HepG2 (cell line): ENCODE data around the gene USP14. TPM values are rescaled to one million over a fixed set of nuclear protein-coding genes. Genes with fewer than 3 reads are reported as not detected.

Source experiments
- ATAC-seq: fragments of 200-7000 bp; cut with Tn5 transposase; 3 replicates; pipeline ENCODE4 v1.9.1; 2020; ENCODE audit warnings: mild to moderate bottlenecking, moderate library complexity
- Bru-seq: library from RNA; stranded (reverse); fragments of 400-500 nt; gene quantifications from one replicate; lab custom pipeline; 2021; lab: Mats Ljungman, UMichigan
- BruChase-seq, 2 experiments: library from RNA; stranded (reverse); fragments of 400-500 nt; gene quantifications; one replicate each; lab custom pipeline; 2021; lab: Mats Ljungman, UMichigan
- BruUV-seq: library from RNA; stranded (reverse); fragments of 400-500 nt; replicated peaks from 2 replicates; lab custom pipeline; 2021; lab: Mats Ljungman, UMichigan
- CTCF ChIA-PET: fragments of 300-600 bp; formaldehyde crosslinking; extraction: SDS; loops from one replicate; lab custom pipeline; 2021; ENCODE audit warnings: low total read pairs, inconsistent platforms, low intra/inter-chr PET ratio; lab: Yijun Ruan, JAX
- POLR2A ChIA-PET: fragments of 350-600 bp; sonication (Branson Sonifier 250); formaldehyde crosslinking; loops from one replicate; lab custom pipeline; 2020; ENCODE audit warnings: antibody characterized with exemption, inconsistent platforms; lab: Yijun Ruan, JAX
- DNase-seq: peaks from one replicate; pipeline ENCODE4 v3.0.0-alpha.2; 2015; ENCODE audit warnings: low spot score
- FAIRE-seq: peaks from 3 replicates; lab custom pipeline; 2011; peaks lifted over from hg19 to GRCh38; lab: Jason Lieb, UNC
- H2AFZ ChIP-seq: one replicate; pipeline ENCODE4 v1.6.1; 2011; ENCODE audit warnings: low read length, inconsistent platforms
- H3K27ac ChIP-seq: fragments of 300-600 bp; 3 replicates; pipeline ENCODE4 v1.8.0; 2011; ENCODE audit warnings: mixed run types, mild to moderate bottlenecking, mixed read lengths, low read length, inconsistent platforms; ENCODE audit not compliant: insufficient read depth; ENCODE audit errors: extremely low read length
- H3K27me3 ChIP-seq, 2 experiments: fragments of 200-600 bp in 1 of 2; 2 replicates in 1 of 2; 3 replicates in 1 of 2; pipeline versions ENCODE4 v1.6.0 to v1.8.0; 2011; ENCODE audit warnings: low read length in 2 of 2, mild to moderate bottlenecking in 2 of 2, moderate library complexity in 2 of 2, inconsistent platforms in 1 of 2; ENCODE audit not compliant: insufficient read depth in 2 of 2, control insufficient read depth in 1 of 2
- H3K36me3 ChIP-seq, 2 experiments: fragments of 200-600 bp in 1 of 2; replicated peaks in 1 of 2; 2 replicates in 1 of 2; 3 replicates in 1 of 2; pipeline versions ENCODE4 v1.5.1 to v1.8.0; 2011; ENCODE audit warnings: low read length in 2 of 2, inconsistent platforms in 1 of 2; ENCODE audit not compliant: insufficient read depth in 2 of 2, control insufficient read depth in 1 of 2
- H3K4me1 ChIP-seq: 2 replicates; pipeline ENCODE4 v1.5.1; 2012; ENCODE audit warnings: low read length, inconsistent platforms; ENCODE audit not compliant: insufficient read depth
- H3K4me2 ChIP-seq: 2 replicates; pipeline ENCODE4 v1.6.0; 2011; ENCODE audit warnings: low read depth, low read length, inconsistent platforms
- H3K4me3 ChIP-seq, 3 experiments: fragments of 200-600 bp in 1 of 3; sonication (generic), shearing (Covaris generic) in 1 of 3; replicated peaks in 1 of 3; 2 replicates each; pipeline ENCODE4 v1.5.1; 2011 to 2016; ENCODE audit warnings: low read length in 3 of 3, inconsistent platforms in 2 of 3, low read depth in 2 of 3, mild to moderate bottlenecking in 2 of 3, control low read depth in 1 of 3, mixed read lengths in 1 of 3; ENCODE audit not compliant: insufficient read depth in 1 of 3
- H3K79me2 ChIP-seq: one replicate; pipeline ENCODE4 v1.6.1; 2011; ENCODE audit warnings: low read length, inconsistent platforms; ENCODE audit not compliant: insufficient read depth
- H3K9ac ChIP-seq: 2 replicates; pipeline ENCODE4 v1.6.0; 2011; ENCODE audit warnings: mild to moderate bottlenecking, low read depth, low read length, inconsistent platforms; ENCODE audit not compliant: insufficient read depth
- H3K9me3 ChIP-seq: 2 replicates; pipeline ENCODE4 v1.5.1; 2012; ENCODE audit warnings: mild to moderate bottlenecking, low read length
- H4K20me1 ChIP-seq: 2 replicates; pipeline ENCODE4 v1.6.0; 2011; ENCODE audit warnings: inconsistent platforms, mild to moderate bottlenecking, low read length, moderate library complexity; ENCODE audit not compliant: insufficient read depth
- FOXP1 ChIP-seq, 2 experiments: fragments of 450-650 bp in 1 of 2; IDR thresholded peaks; 2 replicates each; pipeline ENCODE4 v1.6.1; 2017 to 2018; ENCODE audit warnings: antibody characterized with exemption in 1 of 2
- MIER2 ChIP-seq: IDR thresholded peaks from 2 replicates; pipeline ENCODE4 v1.6.1; 2016; ENCODE audit warnings: missing biosample characterization, missing genetic modification reagents
- PCBP1 ChIP-seq: fragments of 200-400 bp; formaldehyde crosslinking; IDR thresholded peaks from 2 replicates; pipeline ENCODE4 v1.6.1; 2017; ENCODE audit warnings: mild to moderate bottlenecking, low read depth, low read length, borderline replicate concordance
- PITX1 ChIP-seq: sonication (generic); formaldehyde crosslinking; IDR thresholded peaks from 2 replicates; pipeline ENCODE4 v1.5.1; 2020; ENCODE audit warnings: mild to moderate bottlenecking, missing genetic modification reagents
- RAD51 ChIP-seq: fragments of 450-650 bp; IDR thresholded peaks from 2 replicates; pipeline ENCODE4 v1.6.1; 2016; ENCODE audit warnings: borderline replicate concordance
- SNAI1 ChIP-seq: sonication (generic); formaldehyde crosslinking; IDR thresholded peaks from 2 replicates; pipeline ENCODE4 v1.5.0; 2020; ENCODE audit warnings: mild to moderate bottlenecking, missing genetic modification reagents, borderline replicate concordance
- SRSF9 ChIP-seq: fragments of 200-400 bp; formaldehyde crosslinking; IDR thresholded peaks from 2 replicates; pipeline ENCODE4 v1.6.1; 2018; ENCODE audit warnings: borderline replicate concordance, mild to moderate bottlenecking, low read depth, low read length; ENCODE audit not compliant: insufficient read depth, poor library complexity, severe bottlenecking
- ZNF329 ChIP-seq: sonication (generic); formaldehyde crosslinking; IDR thresholded peaks from 2 replicates; pipeline ENCODE4 v1.9.0; 2021; ENCODE audit warnings: low read depth, mild to moderate bottlenecking, missing genetic modification reagents
- ZNF484 ChIP-seq: sonication (generic); formaldehyde crosslinking; IDR thresholded peaks from 2 replicates; pipeline ENCODE4 v1.5.1; 2020; ENCODE audit warnings: mild to moderate bottlenecking, low read depth, missing genetic modification reagents, borderline replicate concordance
- ZNF550 ChIP-seq: sonication (generic); formaldehyde crosslinking; IDR thresholded peaks from 2 replicates; pipeline ENCODE4 v1.4.0; 2020; ENCODE audit warnings: mild to moderate bottlenecking, missing genetic modification reagents, borderline replicate concordance
- ZNF605 ChIP-seq: sonication (generic); formaldehyde crosslinking; IDR thresholded peaks from 2 replicates; pipeline ENCODE4 v1.8.0; 2022; ENCODE audit warnings: mild to moderate bottlenecking, missing genetic modification reagents
- WGBS: methylation state at CpG from one replicate; pipeline ENCODE4 v1.1.6; 2017; ENCODE audit warnings: low lambda C conversion rate; 5-methylcytosine and 5-hydroxymethylcytosine counted together
- in situ Hi-C: cut with HindIII; loops from 2 replicates; pipeline ENCODE4 v1.10.0; 2017; ENCODE audit warnings: low pct_unique_long_range_greater_than_20kb; ENCODE audit not compliant: extremely low pct_ligation_motif_present
- intact Hi-C: fragments of 100-400 bp; cut with micrococcal nuclease; formaldehyde crosslinking; loops from one replicate; pipeline ENCODE4 v1.10.0; 2022; ENCODE audit not compliant: unreplicated experiment
- long read RNA-seq, 2 experiments: library from RNA in 1 of 2; library from polyadenylated mRNA in 1 of 2; stranded (forward) in 1 of 2; unstranded in 1 of 2; transcript quantifications; one replicate each; pipeline ENCODE4 v2.0.0, GENCODE V29; 2019 to 2022
- polyA minus RNA-seq, 3 experiments: library from RNA; depleted of rRNA, polyadenylated mRNA; stranded (reverse); fragments of >200 nt; gene quantifications; 2 replicates each; pipeline ENCODE4 v1.2.3, GENCODE V29; 2011; ENCODE audit warnings: low replicate concordance in 1 of 3
- polyA plus RNA-seq, 8 experiments: library from polyadenylated mRNA; depleted of rRNA in 3 of 8; stranded (reverse) in 7 of 8; unstranded in 1 of 8; fragments of >200 nt; fragmentation: Illumina TruSeq in 4 of 8; extraction: Trizol in 4 of 8; gene quantifications; 2 replicates each; pipeline versions ENCODE4 v1.2.1 to v1.2.3, GENCODE V29; 2011 to 2016; ENCODE audit warnings: low read depth in 4 of 8, missing spikeins in 1 of 8, mixed read lengths in 1 of 8; ENCODE audit not compliant: insufficient read depth in 1 of 8
- total RNA-seq, 5 experiments: library from RNA; depleted of rRNA; stranded (reverse); fragments of >200 nt; fragmentation: Illumina TruSeq; extraction: Trizol; gene quantifications; 2 replicates each; pipeline ENCODE4 v1.2.3, GENCODE V29; 2016; ENCODE audit warnings: low read depth in 1 of 5
- TF ChIP-seq, protein P1 (sequence below): sonication (generic); formaldehyde crosslinking; conservative IDR thresholded peaks from 2 replicates; pipeline ENCODE4 v1.4.0; 2020; ENCODE audit warnings: mild to moderate bottlenecking, missing genetic modification reagents, moderate library complexity

Gene USP14
- total RNA-seq (2016; rRNA removed; fragmentation: Illumina TruSeq; extraction: Trizol): 16.6 and 57.4 TPM in 2 replicates
- total RNA-seq (2016; cell fraction: cytosol; rRNA removed; fragmentation: Illumina TruSeq; extraction: Trizol; ENCODE audit: low read depth): 38.3 and 42.6 TPM in 2 replicates
- 14.9 and 54.3 TPM in 2 replicates for total RNA-seq (2016; cell fraction: insoluble cytoplasmic fraction; rRNA removed; fragmentation: Illumina TruSeq; extraction: Trizol)
- 17.5 and 20.3 TPM in 2 replicates for total RNA-seq (2016; cell fraction: membrane; rRNA removed; fragmentation: Illumina TruSeq; extraction: Trizol)
- 31.7 and 37.4 TPM in 2 replicates for total RNA-seq (2016; cell fraction: nucleus; rRNA removed; fragmentation: Illumina TruSeq; extraction: Trizol)
- polyA plus RNA-seq (2011; rRNA removed): 10.7 and 14.7 TPM in 2 replicates
- polyA plus RNA-seq (2011; cell fraction: cytosol; rRNA removed): 4.1 and 7.6 TPM in 2 replicates
- polyA plus RNA-seq (2011; cell fraction: nucleus; rRNA removed): 10.2 and 11.9 TPM in 2 replicates
- polyA plus RNA-seq (2012): 30.6 and 36.5 TPM in 2 replicates
- 6.5 and 6.6 TPM in 2 replicates for polyA plus RNA-seq (2016; cell fraction: cytosol; fragmentation: Illumina TruSeq; extraction: Trizol; ENCODE audit: low read depth)
- polyA plus RNA-seq (2016; cell fraction: insoluble cytoplasmic fraction; fragmentation: Illumina TruSeq; extraction: Trizol; ENCODE audit: low read depth): 76.5 and 77.5 TPM in 2 replicates
- 13.3 and 14.6 TPM in 2 replicates for polyA plus RNA-seq (2016; cell fraction: membrane; fragmentation: Illumina TruSeq; extraction: Trizol; ENCODE audit: low read depth)
- 60.5 and 65.0 TPM in 2 replicates for polyA plus RNA-seq (2016; cell fraction: nucleus; fragmentation: Illumina TruSeq; extraction: Trizol; ENCODE audit: insufficient read depth, low read depth)
- 5.4 and 7.6 TPM in 2 replicates for polyA minus RNA-seq (2011; rRNA and poly(A)+ RNA removed; ENCODE audit: low replicate concordance)
- 19.3 and 25.3 TPM in 2 replicates for polyA minus RNA-seq (2011; cell fraction: cytosol; rRNA and poly(A)+ RNA removed)
- polyA minus RNA-seq (2011; cell fraction: nucleus; rRNA and poly(A)+ RNA removed): 29.3 and 32.4 TPM in 2 replicates
- Bru-seq, nascent RNA: percentile 87 among the genes with signal in this experiment
- BruChase-seq, experiment 1, labeled RNA remaining after a 6-hour chase: percentile 86 among the genes with signal in this experiment
- BruChase-seq, experiment 2, labeled RNA remaining after a 2-hour chase: percentile 87 among the genes with signal in this experiment
- long read RNA-seq, experiment 1, full-length matches to known transcripts: 33 of 46 reads
- long read RNA-seq, experiment 1, partial matches to known transcripts: 7 of 46 reads
- long read RNA-seq, experiment 1, other reads (novel, unspliced or antisense): 6 of 46 reads
- long read RNA-seq, experiment 2, full-length matches to known transcripts: 15 of 77 reads
- long read RNA-seq, experiment 2, partial matches to known transcripts: 22 of 77 reads
- long read RNA-seq, experiment 2, other reads (novel, unspliced or antisense): 40 of 77 reads

DNA sequence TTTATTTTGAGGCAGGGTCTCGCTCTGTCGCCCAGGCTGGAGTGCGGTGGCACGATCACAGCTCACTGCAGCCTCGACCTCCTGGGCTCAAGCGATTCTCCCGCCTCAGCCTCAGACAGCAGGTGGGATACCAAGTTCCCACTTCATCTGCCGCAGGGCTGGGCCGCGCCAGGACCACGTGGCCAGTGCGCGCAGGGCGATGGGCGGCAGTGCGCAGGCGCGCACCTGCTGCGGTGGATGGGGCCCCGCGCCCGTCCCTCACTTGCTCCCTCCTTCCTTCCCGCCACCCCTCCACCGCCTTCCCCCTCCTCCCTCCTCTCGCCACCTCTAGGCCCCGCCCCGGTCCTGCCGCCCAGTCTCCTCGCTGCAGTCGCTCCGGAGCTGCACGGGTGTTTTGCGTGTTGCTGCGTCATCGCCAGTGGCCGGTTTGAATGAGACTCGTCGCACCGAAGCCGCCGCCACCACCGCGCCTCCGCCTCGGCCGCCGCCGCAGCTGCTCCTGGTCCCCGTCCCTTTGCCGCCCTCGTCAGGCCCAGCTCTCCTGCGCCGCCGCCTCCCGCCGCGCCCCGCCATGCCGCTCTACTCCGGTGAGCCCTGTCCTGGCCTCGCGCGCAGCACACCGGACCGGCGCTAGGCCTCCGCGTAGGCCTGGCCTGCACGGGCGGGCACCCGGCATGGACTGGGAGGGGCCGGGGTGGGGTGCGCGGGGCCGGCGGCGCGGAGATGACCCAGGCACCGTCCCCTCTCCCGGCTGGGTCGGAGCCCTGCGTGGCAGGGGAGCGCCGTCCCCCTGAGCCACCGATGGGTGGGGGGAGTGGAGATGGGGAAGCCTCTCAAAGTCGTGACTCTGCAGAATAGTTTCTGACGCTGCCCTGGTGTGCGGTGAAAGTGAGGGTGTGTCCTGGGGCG lies at the start of gene USP14:
Gene USP14 (plus strand): TSS at position 430 of the 909 bp plus-strand sequence. CDS start 142 bp downstream, at position 572.
- POLR2A ChIA-PET: interaction anchor here (0.7 to 1.6 kb wide), 5 partner anchors 22 to 545 kb away, joined by 3 to 8 read pairs (median 4); partner anchors contain the start of gene THOC1
- in situ Hi-C loops: no loop called here
- peak; percentile 59 for FAIRE-seq
- TF ChIP-seq ZNF484 (CRISPR knock-in tag): peak; percentile 85; the same call in 1 of the 2 replicates
- peak; percentile 82; the same call in 1 of the 2 replicates for TF ChIP-seq ZNF550 (CRISPR knock-in tag)
- no peak for TF ChIP-seq SRSF9
- 0 out of 2 replicates have a peak, but pooled peaks have one; percentile 47 for TF ChIP-seq PCBP1
- TF ChIP-seq, protein P1, sequence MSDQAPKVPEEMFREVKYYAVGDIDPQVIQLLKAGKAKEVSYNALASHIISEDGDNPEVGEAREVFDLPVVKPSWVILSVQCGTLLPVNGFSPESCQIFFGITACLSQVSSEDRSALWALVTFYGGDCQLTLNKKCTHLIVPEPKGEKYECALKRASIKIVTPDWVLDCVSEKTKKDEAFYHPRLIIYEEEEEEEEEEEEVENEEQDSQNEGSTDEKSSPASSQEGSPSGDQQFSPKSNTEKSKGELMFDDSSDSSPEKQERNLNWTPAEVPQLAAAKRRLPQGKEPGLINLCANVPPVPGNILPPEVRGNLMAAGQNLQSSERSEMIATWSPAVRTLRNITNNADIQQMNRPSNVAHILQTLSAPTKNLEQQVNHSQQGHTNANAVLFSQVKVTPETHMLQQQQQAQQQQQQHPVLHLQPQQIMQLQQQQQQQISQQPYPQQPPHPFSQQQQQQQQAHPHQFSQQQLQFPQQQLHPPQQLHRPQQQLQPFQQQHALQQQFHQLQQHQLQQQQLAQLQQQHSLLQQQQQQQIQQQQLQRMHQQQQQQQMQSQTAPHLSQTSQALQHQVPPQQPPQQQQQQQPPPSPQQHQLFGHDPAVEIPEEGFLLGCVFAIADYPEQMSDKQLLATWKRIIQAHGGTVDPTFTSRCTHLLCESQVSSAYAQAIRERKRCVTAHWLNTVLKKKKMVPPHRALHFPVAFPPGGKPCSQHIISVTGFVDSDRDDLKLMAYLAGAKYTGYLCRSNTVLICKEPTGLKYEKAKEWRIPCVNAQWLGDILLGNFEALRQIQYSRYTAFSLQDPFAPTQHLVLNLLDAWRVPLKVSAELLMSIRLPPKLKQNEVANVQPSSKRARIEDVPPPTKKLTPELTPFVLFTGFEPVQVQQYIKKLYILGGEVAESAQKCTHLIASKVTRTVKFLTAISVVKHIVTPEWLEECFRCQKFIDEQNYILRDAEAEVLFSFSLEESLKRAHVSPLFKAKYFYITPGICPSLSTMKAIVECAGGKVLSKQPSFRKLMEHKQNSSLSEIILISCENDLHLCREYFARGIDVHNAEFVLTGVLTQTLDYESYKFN (CRISPR knock-in tag): peak; percentile 29
- TF ChIP-seq MIER2: 0 out of 2 replicates have a peak, but pooled peaks have one; percentile 76
- TF ChIP-seq ZNF329 (CRISPR knock-in tag): peak; percentile 87
- TF ChIP-seq PITX1 (CRISPR knock-in tag): peak; percentile 37; the same call in 1 of the 2 replicates
- TF ChIP-seq FOXP1 (IDR thresholded peaks at IDR 0.05): no peak
- TF ChIP-seq FOXP1 (CRISPR knock-in tag; IDR thresholded peaks at IDR 0.05): 0 out of 2 replicates have a peak, but pooled peaks have one; percentile 6
- peak; percentile 96 for TF ChIP-seq SNAI1 (CRISPR knock-in tag)
- peak; percentile 99 for TF ChIP-seq ZNF605 (CRISPR knock-in tag)
- TF ChIP-seq RAD51: no peak

More for the DNA sequence above, at the start of gene USP14:
- peaks cover 45% of the 10 kb centered on the region for H3K79me2 ChIP-seq
- CTCF ChIA-PET: interaction anchor here (1.0 kb wide), 1 partner anchor 47 kb away, joined by 3 read pairs; no protein-coding TSS in a partner anchor
- H3K4me1 ChIP-seq: peaks cover 55% of the 10 kb centered on the region
- H2AFZ ChIP-seq: peak within 1 kb of the TSS; percentile 32
- peak within 1 kb of the TSS; percentile 80 for H3K27ac ChIP-seq
- DNase-seq (peak; percentile 94), ATAC-seq (peak; percentile 92)
- WGBS: 10% methylated on average over 49 of the region's 89 CpGs
- peaks cover 0 to 5% of the 10 kb centered on the region in 2 experiments; a peak in 2 of 5 replicates for H3K36me3 ChIP-seq
- peaks cover 24% of the 10 kb centered on the region for H4K20me1 ChIP-seq
- intact Hi-C loops: loop anchor here (5.0 kb wide), 1 partner anchor 46 kb away; no protein-coding TSS in a partner anchor
- H3K9ac ChIP-seq: peak within 1 kb of the TSS; percentile 84
- H3K27me3 ChIP-seq: peaks cover 0 to 3% of the 10 kb centered on the region in 2 experiments; a peak in 1 of 5 replicates
- H3K9me3 ChIP-seq: no peaks in the 10 kb centered on the region
- peak within 1 kb of the TSS; percentile 75 to 90 (median 88) for H3K4me3 ChIP-seq
- peak within 1 kb of the TSS; percentile 83 for H3K4me2 ChIP-seq
- BruUV-seq: no TSS peak
